Ascending aorta (tissue), 2 donors: ENCODE measurements around the gene PLAU. TPM values are rescaled to one million over a fixed set of nuclear protein-coding genes. Genes with fewer than 3 reads are reported as not detected.
"Not testable (repeated sequence)": the region's sequence is repeated elsewhere in the genome, so short reads cannot be mapped to it uniquely, and the experiment has no call there.

Experiments
- DNase-seq, 2 donors: peaks; one replicate each; pipeline ENCODE4 v3.0.0-alpha.2; 2019; ENCODE audit warnings: low spot score in 2 of 2
- H3K27ac ChIP-seq, 2 donors: fragments of 200-600 bp; sonication (generic); one replicate each; pipeline ENCODE4 v1.5.1; 2016 to 2017; ENCODE audit warnings: mild to moderate bottlenecking in 1 of 2
- H3K27me3 ChIP-seq: fragments of 200-600 bp; sonication (generic); one replicate; pipeline ENCODE4 v1.5.1; 2017
- H3K36me3 ChIP-seq, 2 donors: fragments of 200-600 bp; sonication (generic); one replicate each; pipeline ENCODE4 v1.5.1; 2016
- H3K4me1 ChIP-seq, 2 donors: fragments of 200-600 bp; sonication (generic); one replicate each; pipeline ENCODE4 v1.5.1; 2016 to 2017; ENCODE audit warnings: mild to moderate bottlenecking in 1 of 2
- H3K4me3 ChIP-seq, 2 donors: fragments of 200-600 bp; sonication (generic); one replicate each; pipeline ENCODE4 v1.5.1; 2016 to 2017; ENCODE audit warnings: mild to moderate bottlenecking in 1 of 2
- H3K9me3 ChIP-seq, 2 donors: fragments of 200-600 bp; sonication (generic); one replicate each; pipeline ENCODE4 v1.5.1; 2016
- intact Hi-C: fragments of 100-400 bp; cut with DNase I; formaldehyde crosslinking; loops from one replicate; pipeline ENCODE4 v1.15.1; 2023
- total RNA-seq: library from RNA; depleted of rRNA; stranded (reverse); fragments of >200 nt; gene quantifications from one replicate; pipeline ENCODE4 v1.1.0, GENCODE V29; 2016
- TF ChIP-seq, protein P1 (sequence below), 3 experiments: fragments of 200-600 bp in 2 of 3; fragments of 450-650 bp in 1 of 3; sonication (generic) in 2 of 3; IDR thresholded peaks; one replicate each; pipeline ENCODE4 v1.5.1; 2016 to 2019; ENCODE audit warnings: antibody characterized with exemption in 3 of 3, mild to moderate bottlenecking in 1 of 3, moderate library complexity in 1 of 3

Gene PLAU
- total RNA-seq, 1 donor from 2014 or later, result 1.5 TPM

DNA sequence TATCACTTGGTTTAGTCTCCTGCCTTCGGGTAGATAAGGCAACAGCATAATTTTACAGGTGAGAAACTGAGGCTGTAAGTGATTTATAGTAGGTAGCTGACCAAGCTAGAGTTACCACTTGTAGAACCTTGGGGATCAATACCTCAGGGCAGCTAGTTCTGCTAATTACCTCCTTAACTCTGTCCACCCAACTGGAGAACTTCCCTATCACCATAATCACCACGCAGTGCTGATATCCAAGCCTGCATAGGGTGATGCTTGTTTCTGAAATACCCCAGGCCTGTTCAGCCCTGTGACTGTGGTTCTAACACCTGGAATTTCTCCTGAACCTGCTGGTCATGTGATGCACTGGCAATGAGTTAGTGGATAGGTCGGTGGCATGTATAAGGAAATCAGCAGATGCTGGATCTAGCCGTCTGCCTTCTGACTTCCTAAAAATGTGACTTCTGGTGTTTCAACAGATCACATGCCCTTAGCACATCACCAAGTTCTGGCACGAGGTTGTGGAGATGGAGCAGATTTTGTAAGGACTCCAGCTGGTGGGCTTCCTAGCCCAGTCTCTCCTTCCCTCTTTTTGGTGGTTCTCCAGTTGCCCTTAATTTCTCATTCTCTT is 15.3 kb downstream of the PLAU start:
- intact Hi-C loops, result no loop called here
- Histone ChIP-seq H3K36me3 (no peaks in the 10 kb centered on the region), H3K4me3 (no peak overlapping the region), H3K4me1 (no peaks in the 10 kb centered on the region), H3K9me3 (no peaks in the 10 kb centered on the region), H3K27me3 (no peaks in the 10 kb centered on the region), H3K27ac (no peak overlapping the region)
- no peak for DNase-seq
- TF ChIP-seq, protein P1, sequence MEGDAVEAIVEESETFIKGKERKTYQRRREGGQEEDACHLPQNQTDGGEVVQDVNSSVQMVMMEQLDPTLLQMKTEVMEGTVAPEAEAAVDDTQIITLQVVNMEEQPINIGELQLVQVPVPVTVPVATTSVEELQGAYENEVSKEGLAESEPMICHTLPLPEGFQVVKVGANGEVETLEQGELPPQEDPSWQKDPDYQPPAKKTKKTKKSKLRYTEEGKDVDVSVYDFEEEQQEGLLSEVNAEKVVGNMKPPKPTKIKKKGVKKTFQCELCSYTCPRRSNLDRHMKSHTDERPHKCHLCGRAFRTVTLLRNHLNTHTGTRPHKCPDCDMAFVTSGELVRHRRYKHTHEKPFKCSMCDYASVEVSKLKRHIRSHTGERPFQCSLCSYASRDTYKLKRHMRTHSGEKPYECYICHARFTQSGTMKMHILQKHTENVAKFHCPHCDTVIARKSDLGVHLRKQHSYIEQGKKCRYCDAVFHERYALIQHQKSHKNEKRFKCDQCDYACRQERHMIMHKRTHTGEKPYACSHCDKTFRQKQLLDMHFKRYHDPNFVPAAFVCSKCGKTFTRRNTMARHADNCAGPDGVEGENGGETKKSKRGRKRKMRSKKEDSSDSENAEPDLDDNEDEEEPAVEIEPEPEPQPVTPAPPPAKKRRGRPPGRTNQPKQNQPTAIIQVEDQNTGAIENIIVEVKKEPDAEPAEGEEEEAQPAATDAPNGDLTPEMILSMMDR (IDR thresholded peaks at IDR 0.05), result no peak

DNA sequence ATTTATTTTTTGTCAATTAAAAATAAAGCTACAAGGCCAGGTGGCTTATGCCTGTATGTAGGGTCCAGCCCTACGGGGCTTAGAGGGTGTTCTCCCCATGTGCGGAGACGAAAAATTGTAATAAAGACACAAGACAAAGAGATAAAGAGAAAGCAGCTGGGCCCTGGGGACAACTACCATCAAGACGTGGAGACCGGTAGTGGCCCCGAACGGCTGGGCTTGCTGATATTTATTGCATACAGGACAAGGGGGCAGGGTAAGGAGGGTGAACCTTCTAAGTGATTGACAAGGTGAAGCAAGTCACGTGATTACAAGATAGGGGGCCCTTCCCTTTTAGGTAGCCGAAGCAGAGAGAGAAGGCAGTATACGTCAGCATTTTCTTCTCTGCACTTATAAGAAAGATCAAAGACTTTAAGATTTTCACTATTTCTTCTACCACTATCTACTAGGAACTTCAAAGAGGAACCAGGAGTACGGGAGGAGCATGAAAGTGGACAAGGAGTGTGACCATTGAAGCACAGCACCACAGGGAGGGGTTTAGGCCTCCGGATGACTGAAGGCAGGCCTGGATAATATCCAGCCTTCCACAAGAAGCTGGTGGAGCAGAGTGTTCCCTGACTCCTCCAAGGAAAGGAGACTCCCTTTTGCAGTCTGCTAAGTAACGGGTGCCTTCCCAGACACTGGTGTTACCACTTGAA is 19.8 kb downstream of the PLAU start:
- H3K36me3 ChIP-seq, intact Hi-C loops, H3K4me1 ChIP-seq, H3K27me3 ChIP-seq, DNase-seq, H3K4me3 ChIP-seq, H3K27ac ChIP-seq, H3K9me3 ChIP-seq: not testable (repeated sequence)

DNA sequence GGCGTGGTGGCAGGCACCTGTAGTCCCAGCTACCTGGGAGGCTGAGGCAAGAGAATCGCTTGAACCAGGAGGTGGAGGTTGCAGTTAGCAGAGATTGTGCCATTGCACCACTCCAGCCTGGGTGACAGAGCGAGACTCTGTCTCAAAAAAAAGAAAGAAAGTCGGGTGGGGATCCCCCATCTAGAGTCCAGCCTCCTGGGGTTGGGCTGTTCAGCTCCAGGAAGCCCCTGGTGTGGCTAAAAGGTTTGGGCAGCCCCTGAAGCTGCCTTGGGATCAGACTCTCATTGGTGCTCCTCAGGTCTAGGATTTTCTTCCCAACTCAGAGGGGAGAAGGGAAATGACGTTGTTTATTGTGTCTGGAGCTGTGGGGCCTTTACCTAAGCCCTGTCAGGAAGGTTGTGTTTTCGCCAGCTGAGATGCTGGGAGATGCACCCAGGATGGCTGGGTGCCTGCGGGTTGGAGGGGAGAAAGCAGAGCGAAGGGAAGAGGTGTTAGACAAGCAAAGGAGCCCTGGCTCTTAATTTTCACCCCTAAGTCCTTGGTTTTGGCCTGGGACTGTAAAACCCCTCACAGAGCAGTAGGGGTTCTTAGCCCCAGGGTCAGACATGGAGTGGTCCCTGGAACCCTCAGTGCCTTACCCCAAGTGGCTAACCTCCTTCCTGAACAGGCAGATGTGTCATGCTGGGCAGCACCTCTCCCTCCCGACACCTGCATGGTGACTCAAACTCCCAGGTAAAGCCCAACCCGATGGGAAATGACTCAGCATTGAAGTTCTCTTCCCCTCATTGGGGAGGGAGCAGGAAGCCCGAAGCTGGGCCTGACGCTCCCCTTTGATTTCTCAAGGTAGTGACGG is 21.1 kb downstream of the PLAU start:
- no peaks in the 10 kb centered on the region for H3K9me3 ChIP-seq
- intact Hi-C loops, result no loop called here
- no peaks in the 10 kb centered on the region for H3K27me3 ChIP-seq
- H3K4me3 ChIP-seq, result no peak overlapping the region
- H3K27ac ChIP-seq, result no peak overlapping the region
- DNase-seq, result no peak
- no peaks in the 10 kb centered on the region for H3K36me3 ChIP-seq
- TF ChIP-seq, protein P1 (IDR thresholded peaks at IDR 0.05), result no peak
- no peaks in the 10 kb centered on the region for H3K4me1 ChIP-seq

DNA sequence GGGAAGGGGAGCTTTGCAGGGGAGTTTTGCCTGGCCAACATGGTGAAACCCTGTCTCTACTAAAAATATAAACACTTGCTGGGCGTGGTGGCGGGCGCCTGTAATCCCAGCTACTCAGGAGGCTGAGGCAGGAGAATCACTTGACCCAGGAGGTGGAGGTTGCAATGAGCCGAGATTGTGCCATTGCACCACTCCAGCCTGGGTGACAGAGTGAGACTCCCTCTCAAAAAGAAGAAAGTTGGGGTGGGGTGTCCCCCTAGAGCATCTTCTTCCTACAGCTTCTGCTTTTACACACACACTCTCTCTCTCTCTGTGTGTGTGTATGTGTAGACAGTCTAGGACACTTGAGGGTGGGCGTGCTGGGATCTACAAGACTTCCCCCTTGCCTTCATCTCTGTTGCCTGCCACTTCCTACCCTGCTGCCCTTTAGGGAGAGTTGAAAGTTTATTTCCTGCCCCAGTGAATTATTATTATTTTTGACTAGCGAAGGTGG is 21.7 kb downstream of the PLAU start:
- TF ChIP-seq, protein P1 (IDR thresholded peaks at IDR 0.05), result no peak
- Histone ChIP-seq H3K4me3 (no peak overlapping the region), H3K9me3 (no peaks in the 10 kb centered on the region), H3K27me3 (no peaks in the 10 kb centered on the region), H3K4me1 (no peaks in the 10 kb centered on the region), H3K36me3 (no peaks in the 10 kb centered on the region), H3K27ac (no peak overlapping the region)
- intact Hi-C loops, result no loop called here
- DNase-seq, result no peak

DNA sequence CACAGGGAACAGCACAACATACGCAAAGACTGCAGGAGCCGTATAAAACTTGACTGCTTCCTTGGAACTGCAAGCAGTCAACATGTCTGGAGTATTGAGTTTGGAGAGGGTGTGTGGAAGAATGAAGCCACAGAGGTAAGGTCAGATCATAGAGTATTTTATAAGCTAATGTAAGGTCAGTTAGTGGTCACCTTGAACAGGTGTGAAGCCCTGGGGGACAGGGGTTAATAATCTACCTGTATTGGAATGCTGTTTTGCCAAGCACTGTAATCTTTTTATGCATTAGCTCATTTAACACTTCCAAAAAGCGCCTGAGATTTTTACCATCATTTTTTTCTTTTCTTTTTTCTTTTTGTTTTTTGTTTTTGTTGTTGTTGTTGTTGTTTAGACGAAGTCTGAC is 23.1 kb downstream of the PLAU start:
- intact Hi-C loops, result no loop called here
- DNase-seq, result no peak
- TF ChIP-seq, protein P1 (IDR thresholded peaks at IDR 0.05), result no peak
- H3K27ac ChIP-seq, result no peak overlapping the region
- H3K27me3 ChIP-seq, result no peaks in the 10 kb centered on the region
- no peaks in the 10 kb centered on the region for H3K9me3 ChIP-seq
- H3K4me3 ChIP-seq, result no peak overlapping the region
- no peaks in the 10 kb centered on the region for H3K4me1 ChIP-seq
- no peaks in the 10 kb centered on the region for H3K36me3 ChIP-seq

DNA sequence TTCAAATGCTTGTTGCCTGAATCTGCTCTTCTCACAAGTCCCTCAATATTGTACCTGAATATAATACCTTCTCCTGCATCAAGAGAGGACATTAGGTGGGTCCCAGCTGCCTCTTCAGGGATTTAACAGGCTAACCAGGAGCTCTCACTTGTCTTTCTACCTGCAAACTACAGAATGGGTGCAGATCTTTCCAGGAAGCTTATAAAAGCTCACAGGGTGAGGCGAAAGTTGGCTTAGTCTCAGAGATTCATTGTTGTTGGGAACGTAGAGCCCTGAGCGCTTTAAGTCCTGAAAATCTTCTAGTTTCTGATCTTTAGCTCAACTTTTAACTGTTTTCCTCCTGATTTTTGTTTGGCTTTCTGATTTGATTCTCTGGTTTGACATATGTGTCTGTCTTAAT is 25.0 kb downstream of the PLAU start:
- Histone ChIP-seq H3K4me1 (peaks cover 0 to 2% of the 10 kb centered on the region in 2 donors), H3K9me3 (no peaks in the 10 kb centered on the region), H3K27me3 (no peaks in the 10 kb centered on the region), H3K36me3 (no peaks in the 10 kb centered on the region), H3K27ac (no peak overlapping the region), H3K4me3 (no peak overlapping the region)
- intact Hi-C loops, result no loop called here
- DNase-seq, result no peak
- TF ChIP-seq, protein P1 (IDR thresholded peaks at IDR 0.05), result no peak
